UCSD-AML1 (cell line): ENCODE results near the gene PRKACB.
"Not testable (repeated sequence)": the region's sequence is repeated elsewhere in the genome, so short reads cannot be mapped to it uniquely, and the experiment has no call there.

Source experiments
- DNase-seq: peaks from one replicate; lab custom pipeline; 2025; ENCODE audit not compliant: unreplicated experiment; lab: John Stamatoyannopoulos, UW

PRKACB gene

GRCh38 chr1:84265867-84266266 lies 121.8 kb downstream of the PRKACB start:
- DNase-seq, result no peak

- no peak for DNase-seq
Measured at GRCh38 chr1:84266748-84267147, 122.7 kb downstream of the PRKACB start.

- DNase-seq, result no peak
Measured at GRCh38 chr1:84267476-84267875, 123.4 kb downstream of the PRKACB start.

GRCh38 chr1:84268346-84268745 lies 124.3 kb downstream of the PRKACB start:
- no peak for DNase-seq

GRCh38 chr1:84269306-84269705 lies 125.2 kb downstream of the PRKACB start:
- DNase-seq, result no peak

GRCh38 chr1:84271441-84272151 lies 127.5 kb downstream of the PRKACB start:
- no peak for DNase-seq

- DNase-seq, result no peak
Measured at GRCh38 chr1:84272401-84272800, 128.3 kb downstream of the PRKACB start.

- DNase-seq, result no peak
Measured at GRCh38 chr1:84277343-84278059, 133.4 kb downstream of the PRKACB start.

- DNase-seq, result no peak
Measured at GRCh38 chr1:84278905-84279304, 134.8 kb downstream of the PRKACB start.

GRCh38 chr1:84280912-84281311 lies 136.8 kb downstream of the PRKACB start:
- no peak for DNase-seq

GRCh38 chr1:84282780-84283333 lies 138.8 kb downstream of the PRKACB start:
- DNase-seq, result no peak

- DNase-seq, result no peak
Measured at GRCh38 chr1:84283381-84283780, 139.3 kb downstream of the PRKACB start.

GRCh38 chr1:84286071-84286470 lies 142.0 kb downstream of the PRKACB start:
- DNase-seq, result no peak

- not testable (repeated sequence) for DNase-seq
Measured at GRCh38 chr1:84287389-84287788, 143.3 kb downstream of the PRKACB start.
